GM21390 (cell line): ENCODE results near the gene DHRS11.

Source experiments
- ATAC-seq: cut with Tn5 transposase; IDR thresholded peaks from one replicate; pipeline ENCODE4 v1.9.1; 2021; ENCODE audit not compliant: unreplicated experiment

DHRS11 gene

DNA sequence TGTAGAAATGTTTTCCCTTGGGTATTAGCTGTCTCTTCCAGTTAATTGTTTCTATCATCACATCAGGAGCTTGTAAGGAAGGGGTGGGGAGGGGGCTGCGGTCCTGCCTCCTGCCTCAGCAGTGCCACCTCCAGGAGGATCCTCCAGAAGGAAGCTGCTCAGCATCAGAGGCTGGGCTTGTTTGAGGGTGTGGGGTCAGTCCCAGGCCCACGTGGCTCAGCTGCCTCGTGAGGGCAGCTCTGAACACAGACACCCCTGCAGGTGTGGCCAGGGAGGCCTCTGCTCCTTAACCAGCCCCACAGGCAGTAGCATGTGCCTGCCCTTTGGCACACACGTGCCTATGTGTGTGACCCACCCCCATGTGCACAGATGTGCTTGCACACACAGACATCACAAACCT is 56.0 kb downstream of the DHRS11 start:
- no peak for ATAC-seq

DNA sequence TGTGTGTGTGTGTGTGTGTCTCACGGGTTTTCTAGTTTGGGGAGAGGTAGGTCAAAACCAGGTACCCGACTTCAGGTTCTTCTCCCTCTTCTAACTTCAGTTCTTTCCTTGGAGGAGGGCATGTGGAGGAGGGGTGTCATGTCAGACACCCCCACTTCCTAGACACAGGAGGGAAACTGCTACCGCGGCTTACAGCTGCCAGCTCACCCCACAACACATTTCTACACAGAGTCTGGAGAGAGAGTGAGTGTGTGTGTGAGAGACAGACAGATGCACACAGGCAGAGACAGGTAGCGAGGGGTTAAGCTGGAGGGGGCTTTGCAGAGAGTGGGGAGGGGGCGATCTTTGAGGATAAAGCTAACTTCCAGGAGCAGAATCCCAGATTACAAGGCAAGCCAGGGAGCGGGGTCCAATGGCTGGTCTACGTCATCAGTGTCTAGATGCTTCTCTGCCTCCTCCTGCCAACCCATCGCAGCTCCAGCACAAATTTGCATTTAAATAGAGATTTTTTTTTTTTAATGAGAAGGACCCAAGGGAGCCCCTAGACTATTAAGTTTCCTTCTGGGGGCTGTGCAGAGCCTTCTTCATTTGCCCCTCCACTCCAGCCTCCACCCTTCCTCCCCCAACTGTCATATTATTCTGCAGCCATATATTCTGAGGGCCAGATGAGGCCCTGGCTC is 58.6 kb downstream of the DHRS11 start:
- no peak for ATAC-seq
